IPS DF 4.7 (cell line): ENCODE data around the gene GNG7.

Source experiments
- DNase-seq: peaks from one replicate; pipeline ENCODE4 v3.0.0-alpha.2; 2013; ENCODE audit warnings: low spot score; ENCODE audit errors: extremely low read depth

The GNG7 gene

DNA sequence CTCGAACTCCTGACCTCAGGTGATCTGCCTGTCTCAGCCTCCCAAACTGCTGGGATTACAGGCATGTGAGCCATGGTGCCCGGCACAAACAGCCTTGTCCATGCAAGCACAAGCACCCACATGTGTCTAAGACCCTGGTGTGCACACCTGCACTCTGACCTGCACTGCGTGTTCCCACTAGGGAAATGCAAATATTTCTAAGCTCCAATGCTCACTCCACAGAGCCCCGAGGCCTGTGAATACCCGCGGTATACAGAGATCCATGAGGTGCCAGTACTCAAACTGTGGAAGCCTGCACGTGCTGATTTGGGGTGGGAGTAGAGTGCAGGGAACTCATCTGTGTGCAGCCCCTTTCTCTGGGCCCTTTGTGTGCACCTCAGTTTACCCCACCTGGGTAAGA is 211.8 kb downstream of the GNG7 start:
- no peak for DNase-seq

DNA sequence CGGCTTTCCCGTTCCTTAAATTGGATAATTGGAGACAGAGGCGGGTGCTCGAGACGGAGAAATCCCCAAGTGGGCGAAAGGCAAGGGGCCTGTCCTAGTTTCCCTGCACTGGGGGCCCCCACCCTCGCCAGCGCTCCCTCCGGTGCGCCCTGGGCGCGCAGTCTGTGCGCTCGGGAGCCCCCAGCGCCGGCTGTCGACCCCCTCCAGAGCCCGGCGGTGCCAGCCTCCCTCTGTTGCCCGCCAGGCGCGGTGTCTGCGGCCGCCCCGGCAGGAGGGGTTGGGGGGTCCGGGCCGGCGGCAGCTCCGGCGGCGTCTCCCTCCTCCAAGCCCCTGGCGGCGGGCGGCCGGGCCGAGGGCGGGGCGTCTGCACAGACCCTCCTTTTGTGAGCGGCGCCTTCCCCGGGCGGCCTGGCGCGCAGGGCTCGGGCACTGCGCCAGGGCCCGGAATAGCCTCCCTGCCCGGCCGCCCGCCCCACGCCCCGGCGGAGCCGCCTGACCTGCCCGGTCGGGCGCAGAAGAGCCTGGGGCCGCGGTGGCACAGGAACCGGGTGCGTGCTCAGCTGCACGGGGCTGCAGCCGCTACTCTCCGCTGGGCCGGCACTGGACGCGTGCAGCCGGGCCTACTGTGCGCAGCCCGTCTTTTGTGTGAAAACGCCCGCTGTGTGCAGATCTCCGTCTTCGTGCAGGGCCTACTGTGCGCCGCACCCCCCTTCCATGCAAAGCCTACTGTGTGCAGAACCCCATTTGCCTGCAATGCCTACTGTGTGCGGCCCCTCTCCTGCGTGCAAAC is 213.4 kb downstream of the GNG7 start:
- DNase-seq: no peak

DNA sequence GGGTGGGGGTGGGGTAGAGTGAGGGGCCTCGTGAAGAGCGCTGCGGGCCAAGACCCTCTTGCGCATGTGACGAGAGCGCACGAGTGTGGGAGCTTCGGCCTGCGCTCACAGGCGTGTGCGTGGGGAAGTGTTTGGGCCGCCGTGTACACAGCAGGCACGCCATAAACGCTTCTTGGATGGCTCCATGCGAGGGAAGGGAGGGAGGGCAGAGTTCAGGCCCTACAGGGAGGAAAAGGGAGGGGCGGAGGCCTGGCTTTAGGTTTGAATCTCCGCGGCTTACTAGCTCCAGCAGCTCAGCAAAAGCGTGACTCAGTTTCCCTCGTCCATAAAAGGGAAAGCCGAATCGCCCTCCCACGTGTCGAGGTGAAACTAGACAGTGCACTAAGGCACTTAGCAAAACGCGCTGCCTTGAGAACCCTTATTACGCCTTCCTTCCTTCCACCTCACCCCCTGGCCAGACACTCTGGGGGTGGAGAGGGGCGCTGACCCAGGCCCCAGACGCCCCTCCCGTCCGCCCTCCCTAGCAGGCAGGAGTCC is 214.0 kb downstream of the GNG7 start:
- no peak for DNase-seq

DNA sequence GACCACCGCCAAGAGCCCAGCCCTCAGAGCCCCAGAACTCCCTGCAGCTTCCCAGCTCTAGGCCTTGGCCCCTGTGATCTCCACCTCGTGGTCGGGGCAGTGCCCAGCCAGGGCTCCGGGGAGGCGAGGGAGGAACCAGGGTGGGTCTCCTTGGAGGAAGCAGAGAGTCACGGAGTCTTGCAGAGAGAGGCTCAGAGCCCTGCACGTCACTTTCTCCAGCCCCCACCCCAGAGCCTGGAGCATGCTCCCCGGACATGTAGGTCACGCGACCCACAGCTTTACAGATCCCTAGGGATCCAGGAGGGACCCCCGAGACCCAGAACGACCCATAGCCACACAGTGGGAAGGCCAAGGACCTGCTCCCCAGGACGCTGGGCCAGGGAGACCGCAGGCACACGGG is 214.7 kb downstream of the GNG7 start:
- DNase-seq: no peak

- no peak for DNase-seq
Measured at GRCh38 chr19:2487090-2487489, 215.4 kb downstream of the GNG7 start.

DNA sequence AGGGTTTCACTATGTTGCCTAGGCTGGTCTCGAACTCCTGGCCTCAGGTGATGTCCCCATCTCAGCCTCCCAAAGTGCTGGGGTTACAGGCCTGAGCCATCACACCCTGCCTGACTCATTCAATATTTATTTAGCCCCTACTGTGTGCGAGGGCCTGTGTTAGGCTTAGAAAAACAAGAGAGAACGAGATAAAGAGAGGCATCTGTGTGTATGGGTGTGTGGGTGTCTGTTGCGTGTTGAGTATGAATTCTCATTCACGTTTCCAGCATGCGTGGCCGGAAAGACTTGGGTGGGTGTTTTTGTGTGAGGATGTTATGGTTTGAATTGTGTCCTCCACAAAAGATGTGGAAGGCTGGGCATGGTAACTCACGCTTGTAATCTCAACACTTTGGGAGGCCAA is 217.1 kb downstream of the GNG7 start:
- no peak for DNase-seq

DNA sequence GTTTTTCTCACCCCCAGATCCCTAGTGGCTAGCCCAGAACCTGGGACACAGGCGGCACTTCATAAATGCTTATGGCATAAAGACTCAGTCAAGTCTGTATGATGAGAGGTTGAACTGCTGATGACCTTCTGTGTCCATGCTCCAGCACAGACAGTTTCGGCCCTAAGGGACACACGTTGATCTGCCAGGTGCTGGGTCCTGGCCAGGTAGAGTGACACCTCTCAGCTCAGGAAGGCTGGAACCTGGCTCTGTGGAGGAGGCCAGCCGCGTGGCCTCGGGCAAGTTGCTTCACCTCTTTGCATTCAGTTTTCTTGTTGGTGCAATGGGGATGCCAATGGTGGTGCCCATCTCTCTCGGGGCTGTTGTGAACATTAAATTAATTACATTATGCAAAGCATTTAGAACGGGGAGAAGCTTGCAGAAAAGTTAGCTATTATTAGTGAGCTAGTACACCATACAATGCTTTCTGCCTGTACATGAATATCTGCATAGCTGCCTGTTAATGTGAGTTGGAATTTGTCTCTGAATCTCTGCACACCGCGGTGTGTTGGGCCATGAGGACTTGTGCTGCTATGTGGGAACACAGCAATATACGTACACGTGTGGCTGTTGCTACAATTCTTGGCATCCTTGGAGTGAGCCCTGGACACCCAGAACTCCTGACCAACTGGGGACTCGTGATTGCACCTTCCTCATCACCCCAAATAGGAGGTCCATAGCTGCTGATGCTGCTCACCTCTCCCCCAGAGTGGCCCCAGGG is 218.1 kb downstream of the GNG7 start:
- no peak for DNase-seq

GRCh38 chr19:2483484-2484151 is 218.9 kb downstream of the GNG7 start:
- DNase-seq: no peak

DNA sequence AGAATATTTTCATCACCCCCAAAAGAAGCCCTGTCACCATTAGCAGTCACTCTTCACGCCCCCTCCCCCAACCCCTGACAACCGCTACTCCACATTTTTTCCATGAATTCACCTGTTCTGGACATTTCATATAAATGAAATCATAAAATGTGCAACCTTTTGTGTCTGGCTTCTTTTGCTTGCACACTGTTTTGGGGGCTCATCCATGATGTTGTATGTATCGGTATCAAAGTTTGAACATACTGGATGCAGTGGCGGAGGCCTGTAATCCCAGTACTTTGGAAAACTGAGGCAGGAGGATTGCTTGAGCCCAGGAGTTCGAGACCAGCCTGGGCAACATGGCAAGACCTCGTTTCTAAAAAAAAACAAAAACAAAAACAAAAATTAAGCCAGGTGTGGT is 219.4 kb downstream of the GNG7 start:
- DNase-seq: no peak

GRCh38 chr19:2482354-2483038 is 220.0 kb downstream of the GNG7 start:
- no peak for DNase-seq

DNA sequence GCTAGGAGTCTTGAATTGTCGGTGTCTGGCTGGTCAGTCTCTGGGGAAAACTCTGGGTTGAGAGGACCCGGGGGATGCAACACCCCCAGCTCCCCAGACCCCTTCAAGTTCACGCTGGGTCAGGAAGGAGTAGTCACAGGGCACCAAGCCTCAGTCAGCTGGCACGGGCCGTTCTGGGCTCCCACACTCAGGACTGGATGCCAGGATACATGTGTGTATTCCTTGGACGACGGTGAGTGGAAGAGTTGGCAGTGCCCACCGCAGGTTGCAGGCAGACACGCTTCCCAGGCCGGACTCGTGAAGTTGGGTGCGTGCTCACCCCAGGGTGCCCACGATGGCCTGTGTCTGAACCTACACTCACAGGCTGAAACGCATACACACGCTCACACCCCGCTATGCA is 221.0 kb downstream of the GNG7 start:
- DNase-seq: no peak

- no peak for DNase-seq
Measured at GRCh38 chr19:2479556-2480194, 222.8 kb downstream of the GNG7 start.

DNA sequence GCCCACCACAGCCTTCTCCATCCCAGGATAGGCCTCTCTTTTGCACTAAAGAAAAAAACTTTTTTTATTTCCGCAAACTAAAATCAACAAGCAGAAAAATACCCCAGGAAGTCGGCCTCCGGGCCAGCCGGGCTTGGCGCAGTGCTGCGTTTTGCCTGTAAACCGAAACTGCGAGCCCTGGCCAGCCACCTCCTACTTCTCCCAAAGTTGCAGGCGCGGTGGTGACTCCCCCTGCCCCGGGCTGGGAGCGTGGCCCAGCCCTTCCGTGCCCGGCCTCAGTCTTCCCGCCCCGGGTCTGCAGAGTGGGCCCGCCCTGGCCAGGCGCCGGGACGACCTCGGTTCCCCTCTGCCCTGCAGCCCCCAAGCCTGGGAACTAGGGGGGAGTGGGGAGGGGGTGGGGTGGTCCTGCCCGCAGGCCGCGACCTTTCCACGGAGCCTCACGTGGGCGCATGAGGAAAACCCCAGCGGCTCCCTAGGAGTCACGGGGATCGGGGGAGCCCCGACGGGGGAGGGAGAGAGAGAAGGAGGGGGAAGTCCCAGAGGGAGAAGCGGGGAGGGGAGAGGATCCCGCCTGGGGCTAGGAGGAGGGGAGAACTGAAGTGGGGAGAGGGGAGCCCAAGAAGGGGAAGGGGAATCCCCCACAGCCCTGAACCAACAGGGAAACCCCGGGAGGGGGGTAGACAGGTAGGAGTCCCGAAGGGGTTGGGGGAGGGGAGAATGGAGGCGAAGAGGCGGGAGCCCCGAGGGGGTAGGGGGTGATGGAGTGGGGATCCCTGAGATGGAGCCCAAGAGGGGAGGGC is 223.5 kb downstream of the GNG7 start:
- no peak for DNase-seq

DNA sequence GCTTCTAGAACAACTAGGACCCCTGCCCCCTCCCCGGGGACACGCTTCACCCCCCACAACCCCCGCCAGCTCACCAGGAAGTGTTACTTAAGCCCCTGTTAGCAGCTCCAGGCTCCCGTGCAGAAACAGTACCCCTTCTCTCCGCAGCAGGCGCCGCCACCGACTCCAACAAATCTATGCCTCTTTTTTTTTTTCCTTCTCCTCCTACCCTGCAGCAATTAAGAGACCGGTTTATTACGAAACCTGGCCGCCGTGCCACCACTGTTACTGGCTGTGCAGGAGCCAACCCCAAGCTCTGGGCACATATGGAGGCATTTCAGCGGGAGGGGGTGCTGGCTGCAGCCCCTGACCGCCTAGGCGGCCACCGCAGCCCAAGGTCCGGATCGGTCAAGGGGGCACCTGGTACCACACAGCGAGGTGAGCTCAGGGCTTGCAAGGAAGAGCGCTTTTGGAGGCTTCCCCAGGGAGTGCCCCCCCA is 224.2 kb downstream of the GNG7 start:
- no peak for DNase-seq

DNA sequence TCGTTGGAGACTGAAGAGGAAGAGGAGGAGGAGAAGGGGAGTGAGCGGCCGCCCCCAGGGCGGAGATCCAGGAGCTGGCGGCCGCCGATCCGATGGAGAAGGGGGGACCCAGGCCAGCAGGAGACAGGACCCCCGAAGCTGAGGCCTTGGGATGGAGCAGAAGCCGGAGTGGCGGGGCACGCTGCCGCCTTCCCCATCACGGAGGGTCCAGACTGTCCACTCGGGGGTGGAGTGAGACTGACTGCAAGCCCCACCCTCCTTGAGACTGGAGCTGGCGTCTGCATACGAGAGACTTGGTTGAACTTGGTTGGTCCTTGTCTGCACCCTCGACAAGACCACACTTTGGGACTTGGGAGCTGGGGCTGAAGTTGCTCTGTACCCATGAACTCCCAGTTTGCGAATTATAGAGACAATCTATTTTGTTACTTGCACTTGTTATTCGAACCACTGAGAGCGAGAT is 224.7 kb downstream of the GNG7 start:
- DNase-seq: no peak

- no peak for DNase-seq
Measured at GRCh38 chr19:2477141-2477710, 225.3 kb downstream of the GNG7 start.

- DNase-seq: no peak
Measured at GRCh38 chr19:2476451-2477140, 225.9 kb downstream of the GNG7 start.

DNA sequence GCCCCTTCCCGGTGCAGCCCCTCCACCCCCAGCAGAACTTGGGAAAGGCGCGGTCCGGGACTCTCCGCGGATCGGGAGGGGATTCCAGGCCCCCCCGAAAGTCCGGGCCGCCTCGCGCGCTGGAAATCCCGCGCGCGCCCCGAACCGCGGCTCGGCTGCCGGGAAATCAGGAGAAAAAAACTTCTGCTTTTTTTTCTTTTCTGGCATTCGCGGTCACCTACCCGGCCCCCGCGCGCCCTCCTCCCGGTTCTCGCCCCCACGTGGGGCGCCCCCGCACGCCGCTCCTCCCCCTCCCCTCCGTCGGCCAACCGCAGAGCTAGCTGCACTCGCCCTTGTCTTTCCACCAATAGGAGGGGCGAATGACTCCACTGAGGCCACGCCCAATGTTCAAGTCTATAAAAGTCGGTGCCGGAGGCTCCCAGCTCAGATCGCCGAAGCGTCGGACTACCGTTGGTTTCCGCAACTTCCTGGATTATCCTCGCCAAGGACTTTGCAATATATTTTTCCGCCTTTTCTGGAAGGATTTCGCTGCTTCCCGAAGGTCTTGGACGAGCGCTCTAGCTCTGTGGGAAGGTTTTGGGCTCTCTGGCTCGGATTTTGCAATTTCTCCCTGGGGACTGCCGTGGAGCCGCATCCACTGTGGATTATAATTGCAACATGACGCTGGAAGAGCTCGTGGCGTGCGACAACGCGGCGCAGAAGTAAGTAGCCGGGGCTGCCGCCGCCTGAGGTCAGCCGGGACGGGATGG is 226.6 kb downstream of the GNG7 start, which contains the start of gene GADD45B:
TSS of gene GADD45B (plus strand) at position 426 of the 749 bp plus-strand sequence. CDS start at position 658, 232 bp downstream.
- no peak for DNase-seq
